ENCODE measurements around the gene LRRC45.

The LRRC45 gene

DNA sequence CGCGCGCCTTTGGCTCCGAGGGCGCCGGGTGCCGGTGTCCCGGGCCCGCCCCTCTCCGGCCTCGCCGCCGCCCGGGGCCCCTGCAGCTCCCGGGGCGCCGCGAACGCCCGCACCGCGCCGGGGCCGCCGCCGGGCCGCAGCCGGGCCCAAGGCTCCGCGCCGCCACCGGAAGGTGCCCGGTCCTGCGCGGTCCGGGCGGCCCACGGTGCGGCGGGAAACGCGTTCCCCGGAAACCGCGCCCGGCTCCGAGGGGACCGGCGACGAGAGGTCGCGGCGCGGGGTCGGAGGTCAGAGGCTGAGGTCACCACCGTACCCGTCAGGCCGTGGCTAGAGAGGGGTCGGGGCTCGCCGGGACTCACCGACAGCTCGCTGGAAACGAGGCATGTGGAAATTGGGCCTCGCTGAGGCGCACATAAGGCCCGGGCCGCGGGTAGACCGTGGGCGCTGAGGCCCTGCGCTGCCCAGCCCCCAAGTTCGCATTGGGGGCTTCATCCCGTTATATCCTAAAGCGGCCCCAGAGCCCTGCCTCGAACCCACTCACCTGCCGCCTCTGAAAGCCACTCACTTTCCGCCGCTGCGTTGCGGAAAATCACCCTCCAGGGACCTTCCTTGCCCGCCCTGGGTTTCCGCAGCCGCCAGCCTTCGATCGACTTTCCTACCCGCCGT lies 42.7 kb downstream of the LRRC45 start, which contains the start of gene DUS1L:
TSS of gene DUS1L (minus strand) at position 167 of the 666 bp plus-strand sequence. CDS start 745 bp downstream, outside the sequence.
- peak; percentile 63 for DNase-seq

GRCh38 chr17:82070611-82071010 lies 47.5 kb downstream of the LRRC45 start:
- no peak for DNase-seq

- no peak for DNase-seq
Measured at GRCh38 chr17:82072827-82073226, 49.7 kb downstream of the LRRC45 start.

- no peak for DNase-seq
Measured at GRCh38 chr17:82073446-82073845, 50.3 kb downstream of the LRRC45 start.

GRCh38 chr17:82076018-82076784 lies 53.1 kb downstream of the LRRC45 start:
- DNase-seq: peak; percentile 54

- peak; percentile 39 for DNase-seq
Measured at GRCh38 chr17:82076785-82077591, 53.9 kb downstream of the LRRC45 start.

DNA sequence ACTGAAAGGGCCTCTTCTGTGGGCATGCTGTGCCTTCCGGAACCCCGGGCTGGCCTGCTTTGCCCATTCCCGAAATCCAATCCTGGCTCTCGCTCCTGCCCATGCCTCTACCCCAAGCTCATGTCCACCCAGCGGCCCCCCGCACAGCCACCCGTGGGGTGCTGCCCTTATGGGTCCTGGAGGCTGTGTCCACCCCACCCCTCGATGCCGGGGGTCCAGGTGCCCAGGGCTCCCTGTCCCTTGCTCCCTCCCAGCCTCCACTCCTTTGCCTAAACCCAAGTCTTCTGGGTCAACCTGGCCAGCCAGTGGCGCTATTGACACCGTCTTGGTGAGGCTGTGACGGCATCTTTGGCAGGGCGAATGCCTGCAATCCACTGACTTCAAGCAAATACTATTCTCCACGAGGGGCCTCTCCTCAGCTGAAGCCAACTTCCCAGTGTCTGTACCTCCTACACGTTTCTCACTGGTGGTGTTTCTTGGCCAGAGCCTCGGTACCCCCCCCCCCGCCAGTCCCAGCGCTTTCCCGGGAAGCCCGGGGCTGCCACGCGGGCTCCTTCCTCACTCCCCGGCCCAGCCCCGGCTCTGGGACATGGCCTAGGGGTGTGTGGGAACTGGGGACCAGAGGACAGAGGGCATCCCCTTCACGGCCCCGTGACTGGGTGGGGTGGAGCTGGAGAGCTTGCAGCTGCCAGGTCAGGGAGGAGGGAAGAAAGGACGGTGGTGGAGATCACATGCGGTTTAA lies 54.7 kb downstream of the LRRC45 start:
- DNase-seq: no peak

DNA sequence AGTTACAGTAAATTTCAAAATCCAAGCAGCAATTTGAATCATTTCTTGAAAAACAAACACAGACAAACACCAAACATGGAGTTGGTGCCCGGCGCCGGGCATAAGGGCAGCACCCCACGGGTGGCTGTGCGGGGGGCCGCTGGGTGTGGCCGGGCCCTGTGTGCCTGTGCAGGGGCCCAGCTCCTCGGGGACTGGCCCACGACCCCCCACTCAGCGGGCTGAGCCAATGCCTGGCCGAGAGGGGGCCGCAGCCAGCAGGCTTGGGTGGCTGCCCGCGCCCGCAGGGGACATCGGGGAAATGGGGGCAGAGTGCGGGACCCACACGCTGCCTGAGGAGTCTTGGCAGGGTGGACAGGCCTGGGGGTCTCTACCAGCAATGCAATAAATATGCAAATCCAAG lies 55.3 kb downstream of the LRRC45 start:
- DNase-seq: no peak

- DNase-seq: no peak
Measured at GRCh38 chr17:82079001-82079677, 56.0 kb downstream of the LRRC45 start.

- peak; percentile 36 for DNase-seq
Measured at GRCh38 chr17:82080048-82080788, 57.1 kb downstream of the LRRC45 start.

Measured in NCI-H82 (cell line).